Natural killer cell (primary cell): ENCODE data around the gene C1orf198. TPM values are rescaled to one million over a fixed set of nuclear protein-coding genes. Genes with fewer than 3 reads are reported as not detected.

ENCODE experiments used
- ATAC-seq, 3 donors: fragments of 150-1000 bp in 2 of 3; fragments of 200-7000 bp in 1 of 3; cut with Tn5 transposase; 1 replicate in 1 of 3; 2 replicates in 2 of 3; pipeline ENCODE4 v1.10.0; 2021; ENCODE audit warnings: mild to moderate bottlenecking in 2 of 3, moderate library complexity in 2 of 3
- DNase-seq, 2 donors: peaks; one replicate each; pipeline versions ENCODE4 v3.0.0 to v3.0.0-alpha.2; 2013 to 2021; ENCODE audit warnings: mixed read lengths in 1 of 2
- H3K27ac ChIP-seq: one replicate; pipeline ENCODE4 v1.5.1; 2013; ENCODE audit warnings: mild to moderate bottlenecking, low read length
- H3K27me3 ChIP-seq: one replicate; pipeline ENCODE4 v1.6.1; 2013; ENCODE audit warnings: low read length; ENCODE audit not compliant: control insufficient read depth, insufficient read depth
- H3K36me3 ChIP-seq: one replicate; pipeline ENCODE4 v1.6.1; 2013; ENCODE audit warnings: low read length; ENCODE audit not compliant: control insufficient read depth, insufficient read depth
- H3K4me1 ChIP-seq: one replicate; pipeline ENCODE4 v1.6.1; 2013; ENCODE audit warnings: low read length; ENCODE audit not compliant: control insufficient read depth, insufficient read depth
- H3K4me3 ChIP-seq: one replicate; pipeline ENCODE4 v1.5.1; 2013; ENCODE audit warnings: low read length
- H3K9me3 ChIP-seq: one replicate; pipeline ENCODE4 v1.6.1; 2013; ENCODE audit warnings: low read length; ENCODE audit not compliant: control insufficient read depth, insufficient read depth
- H3K27ac Mint-ChIP-seq, 2 donors: one replicate each; pipeline ENCODE4 v1.8.0; 2022; ENCODE audit warnings: mild to moderate bottlenecking in 2 of 2, mixed read lengths in 2 of 2, moderate library complexity in 1 of 2
- H3K27me3 Mint-ChIP-seq, 2 donors: one replicate each; pipeline ENCODE4 v1.8.0; 2022; ENCODE audit warnings: low read depth in 2 of 2, mixed read lengths in 2 of 2
- H3K36me3 Mint-ChIP-seq: one replicate; pipeline ENCODE4 v1.8.0; 2022; ENCODE audit warnings: mixed read lengths
- H3K4me1 Mint-ChIP-seq, 2 donors: one replicate each; pipeline ENCODE4 v1.8.0; 2022; ENCODE audit warnings: mixed read lengths in 2 of 2
- H3K4me3 Mint-ChIP-seq: one replicate; pipeline ENCODE4 v1.8.0; 2022; ENCODE audit warnings: mild to moderate bottlenecking, moderate library complexity, mixed read lengths
- H3K9me3 Mint-ChIP-seq, 2 donors: one replicate each; pipeline ENCODE4 v1.8.0; 2022; ENCODE audit warnings: mixed read lengths in 2 of 2
- CTCF ChIP-seq: fragments of 200-600 bp; IDR thresholded peaks from one replicate; pipeline ENCODE4 v1.8.0; 2022; ENCODE audit warnings: antibody characterized with exemption
- WGBS: methylation state at CpG from one replicate; pipeline ENCODE4 v1.1.7; 2013; ENCODE audit warnings: missing lambda C conversion rate; ENCODE audit not compliant: insufficient coverage; 5-methylcytosine and 5-hydroxymethylcytosine counted together
- intact Hi-C: fragments of 100-400 bp; cut with micrococcal nuclease; formaldehyde crosslinking; loops from one replicate; pipeline ENCODE4 v1.14.2; 2022
- total RNA-seq, 4 donors: library from RNA; stranded (reverse); fragments of 120-200 nt in 1 of 4; gene quantifications; one replicate each; pipeline versions ENCODE4 v1.2.3 to v1.2.4, GENCODE V29; 2013 to 2022

The C1orf198 gene
- 1 to 10 TPM; 2.4 to 3.2 (median 3.1) TPM for total RNA-seq
- 6.1 TPM for total RNA-seq (2013)

- H3K4me1 ChIP-seq = peaks cover 13% of the 10 kb centered on the region
- ATAC-seq (peak; percentile 92 to 94 (median 94)), DNase-seq (peak; percentile 63 to 79)
- H3K4me1 Mint-ChIP-seq = peaks cover 13 to 17% of the 10 kb centered on the region in 2 donors
- H3K36me3 Mint-ChIP-seq = no peaks in the 10 kb centered on the region
- H3K9me3 Mint-ChIP-seq = no peaks in the 10 kb centered on the region
- H3K36me3 ChIP-seq = no peaks in the 10 kb centered on the region
- peaks cover 18 to 39% of the 10 kb centered on the region in 2 donors for H3K27me3 Mint-ChIP-seq
- H3K9me3 ChIP-seq = no peaks in the 10 kb centered on the region
- peak within 1 kb of the TSS; percentile 61 for H3K4me3 ChIP-seq
- TF ChIP-seq CTCF = no peak
- H3K4me3 Mint-ChIP-seq = peak within 1 kb of the TSS; percentile 91
- intact Hi-C loops = no loop called here
- WGBS = under 1% methylated on average over 91 of the region's 96 CpGs
- peak within 1 kb of the TSS in 1 of 2 donors; percentile 75 for H3K27ac Mint-ChIP-seq
- H3K27ac ChIP-seq = no peak within 1 kb of the TSS
- peaks cover 5% of the 10 kb centered on the region for H3K27me3 ChIP-seq
These were observed at the start of gene C1orf198 for GRCh38 chr1:230867903-230868735. C1orf198 (minus strand) TSS chr1:230868521; CDS start chr1:230868512, 9 bp downstream.

- ATAC-seq (peak; percentile 61 to 78 (median 76)), DNase-seq (peak; percentile 60 to 90)
- H3K4me3 Mint-ChIP-seq = no peak overlapping the region
- no peak overlapping the region for H3K27ac ChIP-seq
- H3K9me3 ChIP-seq = no peaks in the 10 kb centered on the region
- H3K27me3 Mint-ChIP-seq = no peaks in the 10 kb centered on the region
- H3K36me3 ChIP-seq = peaks cover 87% of the 10 kb centered on the region
- peaks cover 4 to 5% of the 10 kb centered on the region in 2 donors for H3K4me1 Mint-ChIP-seq
- H3K9me3 Mint-ChIP-seq = no peaks in the 10 kb centered on the region
- no peaks in the 10 kb centered on the region for H3K4me1 ChIP-seq
- H3K4me3 ChIP-seq = no peak overlapping the region
- H3K36me3 Mint-ChIP-seq = peaks cover 30% of the 10 kb centered on the region
- H3K27ac Mint-ChIP-seq = peak overlapping the region; percentile 41 to 69
- intact Hi-C loops = loop anchor here (1.0 to 2.0 kb wide), 4 partner anchors 53 to 294 kb away; partner anchors contain the start of gene ARV1
- WGBS = 54% methylated on average over 14 of the region's 15 CpGs
- peak; percentile 78 for TF ChIP-seq CTCF
- H3K27me3 ChIP-seq = no peaks in the 10 kb centered on the region
These were observed 49.2 kb upstream of the C1orf198 start for GRCh38 chr1:230917284-230918135.

- WGBS = 99% methylated on average over 8 of the region's 8 CpGs
- peaks cover 4 to 5% of the 10 kb centered on the region in 2 donors for H3K4me1 Mint-ChIP-seq
- ATAC-seq (no peak), DNase-seq (no peak)
- Histone ChIP-seq H3K4me3 (no peak overlapping the region), H3K36me3 (peaks cover 87% of the 10 kb centered on the region), H3K4me1 (no peaks in the 10 kb centered on the region), H3K27ac (no peak overlapping the region), H3K27me3 (no peaks in the 10 kb centered on the region), H3K9me3 (no peaks in the 10 kb centered on the region)
- intact Hi-C loops = loop anchor here (1.0 to 2.0 kb wide), 4 partner anchors 54 to 295 kb away; partner anchors contain the start of gene ARV1
- H3K36me3 Mint-ChIP-seq = peaks cover 32% of the 10 kb centered on the region
- TF ChIP-seq CTCF = no peak
- H3K4me3 Mint-ChIP-seq = no peak overlapping the region
- H3K9me3 Mint-ChIP-seq = no peaks in the 10 kb centered on the region
- peak overlapping the region in 1 of 2 donors; percentile 41 for H3K27ac Mint-ChIP-seq
- H3K27me3 Mint-ChIP-seq = no peaks in the 10 kb centered on the region
These were observed 48.4 kb upstream of the C1orf198 start for GRCh38 chr1:230916587-230917283.
